Keratinocyte (primary cell): ENCODE measurements around the gene PLPPR1. TPM values are rescaled to one million over a fixed set of nuclear protein-coding genes. Genes with fewer than 3 reads are reported as not detected.
"Not testable (repeated sequence)": the region's sequence is repeated elsewhere in the genome, so short reads cannot be mapped to it uniquely, and the experiment has no call there.

ENCODE experiments used
- DNase-seq: peaks from one replicate; pipeline ENCODE4 v3.0.0-alpha.2; 2011; ENCODE audit warnings: low read depth, missing footprints, low spot score
- FAIRE-seq: peaks from 2 replicates; lab custom pipeline; 2011; peaks lifted over from hg19 to GRCh38; lab: Jason Lieb, UNC
- H2AFZ ChIP-seq: 2 replicates; pipeline ENCODE4 v1.6.0; 2012; ENCODE audit warnings: low read length, control low read depth, inconsistent platforms; ENCODE audit not compliant: control insufficient read depth
- H3K27ac ChIP-seq: 2 replicates; pipeline ENCODE4 v1.5.1; 2011; ENCODE audit warnings: low read length; ENCODE audit not compliant: control insufficient read depth, insufficient read depth
- H3K27me3 ChIP-seq: 3 replicates; pipeline ENCODE4 v1.6.0; 2011; ENCODE audit warnings: low read length; ENCODE audit not compliant: control insufficient read depth, insufficient read depth; ENCODE audit errors: extremely low read depth
- H3K36me3 ChIP-seq, 2 experiments: 2 replicates in 1 of 2; 3 replicates in 1 of 2; pipeline ENCODE4 v1.5.1; 2011; ENCODE audit warnings: low read length in 2 of 2, mild to moderate bottlenecking in 1 of 2; ENCODE audit not compliant: control insufficient read depth in 2 of 2, insufficient read depth in 2 of 2; ENCODE audit errors: extremely low read depth in 1 of 2
- H3K4me1 ChIP-seq: 3 replicates; pipeline ENCODE4 v1.5.1; 2011; ENCODE audit warnings: low read length; ENCODE audit not compliant: control insufficient read depth, insufficient read depth; ENCODE audit errors: extremely low read depth
- H3K4me2 ChIP-seq: 3 replicates; pipeline ENCODE4 v1.6.0; 2011; ENCODE audit warnings: low read depth, low read length; ENCODE audit not compliant: control insufficient read depth, insufficient read depth; ENCODE audit errors: extremely low read depth
- H3K4me3 ChIP-seq, 3 experiments: fragments of 200-600 bp in 1 of 3; sonication (generic) in 1 of 3; 2 replicates in 2 of 3; 3 replicates in 1 of 3; pipeline ENCODE4 v1.5.1; 2011 to 2016; ENCODE audit warnings: low read length in 3 of 3, mild to moderate bottlenecking in 3 of 3, control low read depth in 2 of 3, inconsistent platforms in 1 of 3, low read depth in 1 of 3, mixed read lengths in 1 of 3, mixed run types in 1 of 3, moderate library complexity in 1 of 3; ENCODE audit not compliant: control insufficient read depth in 2 of 3, insufficient read depth in 2 of 3; ENCODE audit errors: extremely low read depth in 1 of 3
- H3K79me2 ChIP-seq: 2 replicates; pipeline ENCODE4 v1.6.0; 2012; ENCODE audit warnings: low read length; ENCODE audit not compliant: control insufficient read depth, insufficient read depth
- H3K9ac ChIP-seq: 3 replicates; pipeline ENCODE4 v1.6.0; 2011; ENCODE audit warnings: low read length; ENCODE audit not compliant: control insufficient read depth, insufficient read depth; ENCODE audit errors: extremely low read depth
- H3K9me1 ChIP-seq: 3 replicates; pipeline ENCODE4 v1.6.0; 2011; ENCODE audit warnings: low read length; ENCODE audit not compliant: control insufficient read depth, insufficient read depth; ENCODE audit errors: extremely low read depth
- H3K9me3 ChIP-seq: 2 replicates; pipeline ENCODE4 v1.5.1; 2012; ENCODE audit warnings: low read depth, low read length; ENCODE audit not compliant: control insufficient read depth
- H4K20me1 ChIP-seq: 3 replicates; pipeline ENCODE4 v1.6.0; 2011; ENCODE audit warnings: low read length; ENCODE audit not compliant: control insufficient read depth, insufficient read depth; ENCODE audit errors: extremely low read depth
- CTCF ChIP-seq, 3 experiments: IDR thresholded peaks in 1 of 3; conservative IDR thresholded peaks in 1 of 3; optimal IDR thresholded peaks in 1 of 3; 2 replicates in 2 of 3; 3 replicates in 1 of 3; pipeline versions ENCODE3 to v1.5.1; 2011; ENCODE audit warnings: low read length in 3 of 3, mild to moderate bottlenecking in 3 of 3, moderate library complexity in 2 of 3, control low read depth in 1 of 3, inconsistent platforms in 1 of 3; ENCODE audit not compliant: insufficient read depth in 2 of 3; ENCODE audit errors: extremely low read depth in 1 of 3
- EZH2 ChIP-seq: IDR thresholded peaks from one replicate; pipeline ENCODE4 v1.6.1; 2012; ENCODE audit warnings: inconsistent platforms, mild to moderate bottlenecking, low read length, moderate library complexity
- dilution Hi-C: fragments of 300-500 bp; cut with MboI; formaldehyde crosslinking; loops from one replicate; pipeline ENCODE4 v1.7.0; 2020; ENCODE audit warnings: low sequenced_read_pairs; ENCODE audit not compliant: extremely low pct_ligation_motif_present
- polyA plus RNA-seq, 5 experiments: library from polyadenylated mRNA; depleted of rRNA in 3 of 5; stranded (reverse) in 3 of 5; stranded (forward) in 1 of 5; unstranded in 1 of 5; fragments of >200 nt; gene quantifications; 1 replicate in 1 of 5; 2 replicates in 3 of 5; 3 replicates in 1 of 5; pipeline versions ENCODE4 v1.2.1 to v1.2.3, GENCODE V29; 2011 to 2012; ENCODE audit warnings: missing spikeins in 2 of 5, low read depth in 1 of 5, low replicate concordance in 1 of 5

Gene PLPPR1
- polyA plus RNA-seq, 1 donor (not counting 4 experiments of a cell fraction or from before 2014, with no cell fraction given): not detected

- no peak for TF ChIP-seq EZH2
- Histone ChIP-seq H2AFZ (no peak overlapping the region), H3K9ac (no peak overlapping the region), H3K4me3 (no peak overlapping the region), H3K79me2 (no peaks in the 10 kb centered on the region), H3K27ac (no peak overlapping the region), H3K4me2 (no peak overlapping the region), H3K36me3 (no peaks in the 10 kb centered on the region), H3K4me1 (no peaks in the 10 kb centered on the region), H3K27me3 (no peaks in the 10 kb centered on the region), H3K9me3 (no peaks in the 10 kb centered on the region), H4K20me1 (no peaks in the 10 kb centered on the region), H3K9me1 (no peaks in the 10 kb centered on the region)
- FAIRE-seq (no peak), DNase-seq (no peak)
- dilution Hi-C loops: no loop called here
Observed at GRCh38 chr9:101037430-101037829, 8.9 kb downstream of the PLPPR1 start.

DNA sequence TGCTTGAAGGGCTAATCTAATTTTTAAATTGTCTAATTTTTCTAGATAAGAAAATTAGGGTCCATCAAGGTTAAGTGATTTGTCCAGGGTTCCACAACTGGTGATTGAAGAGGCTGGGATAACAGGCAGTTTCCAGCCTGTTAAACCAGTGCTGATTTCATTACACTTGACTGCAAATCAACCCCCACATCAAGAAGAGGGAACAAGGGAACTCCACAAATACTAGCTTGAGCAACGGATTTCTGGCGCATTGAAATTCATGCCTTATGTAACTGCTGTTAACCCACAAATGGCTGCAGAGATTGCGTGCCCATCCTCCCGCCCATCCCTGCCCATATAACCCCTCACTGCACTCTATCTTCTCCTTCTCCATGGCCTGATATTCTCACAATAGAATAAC lies 10.0 kb downstream of the PLPPR1 start:
- Histone ChIP-seq H3K4me1 (no peaks in the 10 kb centered on the region), H3K9me1 (no peaks in the 10 kb centered on the region), H3K27me3 (no peaks in the 10 kb centered on the region), H3K9me3 (no peaks in the 10 kb centered on the region), H4K20me1 (no peaks in the 10 kb centered on the region), H3K79me2 (no peaks in the 10 kb centered on the region), H3K4me2 (no peak overlapping the region), H3K27ac (no peak overlapping the region), H3K9ac (no peak overlapping the region), H3K36me3 (no peaks in the 10 kb centered on the region), H2AFZ (no peak overlapping the region), H3K4me3 (no peak overlapping the region)
- dilution Hi-C loops: no loop called here
- TF ChIP-seq CTCF (optimal IDR thresholded peaks at IDR 0.05 in 1 of 3, IDR thresholded peaks at IDR 0.05 in 1 of 3, conservative IDR thresholded peaks at IDR 0.05 in 1 of 3; ENCODE audit: extremely low read depth in 1 of 3, insufficient read depth in 2 of 3, low read length in 3 of 3): no peak
- no peak for TF ChIP-seq EZH2
- DNase-seq (no peak), FAIRE-seq (no peak)

GRCh38 chr9:101039581-101039980 lies 11.1 kb downstream of the PLPPR1 start:
- H3K79me2 ChIP-seq, H3K36me3 ChIP-seq, H3K27ac ChIP-seq, H3K9me3 ChIP-seq, H3K4me1 ChIP-seq, H3K9me1 ChIP-seq, H3K27me3 ChIP-seq, DNase-seq, H3K4me3 ChIP-seq, FAIRE-seq, H4K20me1 ChIP-seq, H3K4me2 ChIP-seq, H2AFZ ChIP-seq, dilution Hi-C loops, H3K9ac ChIP-seq: not testable (repeated sequence)
